HCT116 (cell line): ENCODE data around the gene MAP2K4. TPM values are rescaled to one million over a fixed set of nuclear protein-coding genes. Genes with fewer than 3 reads are reported as not detected.

Experiments used
- ATAC-seq: fragments of 200-7000 bp; cut with Tn5 transposase; 2 replicates; pipeline ENCODE4 v1.9.1; 2020; ENCODE audit warnings: mild to moderate bottlenecking, moderate library complexity
- BruUV-seq: library from RNA; stranded (reverse); fragments of 400-500 nt; replicated peaks from 2 replicates; lab custom pipeline; 2021; lab: Mats Ljungman, UMichigan
- CTCF ChIA-PET: fragments of 300-600 bp; sonication (Branson Sonifier 250); formaldehyde crosslinking; loops from one replicate; lab custom pipeline; 2021; ENCODE audit warnings: antibody characterized with exemption; lab: Charles Lee
- POLR2A ChIA-PET: fragments of 300-600, 350-600 bp; sonication (Branson Sonifier 250); formaldehyde crosslinking; loops from one replicate; lab custom pipeline; 2021; ENCODE audit warnings: antibody characterized with exemption; lab: Charles Lee
- RAD21 ChIA-PET, 2 experiments: fragments of 300-600 bp; sonication (Branson Sonifier 250); formaldehyde crosslinking; loops; one replicate each; lab custom pipeline; 2023; ENCODE audit warnings: low total read pairs in 2 of 2; ENCODE audit not compliant: uncharacterized antibody in 2 of 2, unreplicated experiment in 2 of 2, low non-redundant PET in 1 of 2; lab: Charles Lee
- DNase-seq: peaks from one replicate; pipeline ENCODE4 v3.0.0-alpha.2; 2010; ENCODE audit warnings: low read depth, low spot score
- H2AFZ ChIP-seq: fragments of 200-600 bp; shearing (Covaris generic), sonication (generic); 2 replicates; pipeline ENCODE4 v1.6.1; 2017; ENCODE audit warnings: low read depth, mixed run types, mixed read lengths, antibody characterized with exemption, low read length; ENCODE audit not compliant: poor library complexity, severe bottlenecking
- H3K27ac ChIP-seq: 2 replicates; pipeline ENCODE4 v1.5.1; 2012; ENCODE audit warnings: low read depth, low read length
- H3K27me3 ChIP-seq: fragments of 200-600 bp; sonication (generic); 2 replicates; pipeline ENCODE4 v1.6.1; 2016; ENCODE audit warnings: mixed run types, low read length, mixed read lengths; ENCODE audit not compliant: insufficient read depth
- H3K36me3 ChIP-seq, 2 experiments: fragments of 200-500 bp in 1 of 2; fragments of 200-600 bp in 1 of 2; sonication (Bioruptor generic) in 1 of 2; sonication (generic) in 1 of 2; 2 replicates each; pipeline versions ENCODE4 v1.5.1 to v1.6.1; 2014 to 2016; ENCODE audit warnings: low read length in 2 of 2, inconsistent platforms in 1 of 2, mixed read lengths in 1 of 2, mixed run types in 1 of 2; ENCODE audit not compliant: insufficient read depth in 2 of 2, control insufficient read depth in 1 of 2
- H3K4me1 ChIP-seq, 2 experiments: fragments of 200-600 bp in 1 of 2; sonication (generic) in 1 of 2; 2 replicates each; pipeline versions ENCODE4 v1.5.1 to v1.6.1; 2012 to 2017; ENCODE audit warnings: low read length in 2 of 2, inconsistent platforms in 1 of 2, mild to moderate bottlenecking in 1 of 2, mixed read lengths in 1 of 2, mixed run types in 1 of 2, moderate library complexity in 1 of 2; ENCODE audit not compliant: insufficient read depth in 2 of 2, control insufficient read depth in 1 of 2
- H3K4me2 ChIP-seq: fragments of 200-600 bp; sonication (generic); 2 replicates; pipeline ENCODE4 v1.6.1; 2017; ENCODE audit warnings: mixed run types, low read length, mixed read lengths
- H3K4me3 ChIP-seq, 2 experiments: fragments of 200-600 bp in 1 of 2; sonication (generic) in 1 of 2; replicated peaks in 1 of 2; 2 replicates each; pipeline ENCODE4 v1.5.1; 2011 to 2016; ENCODE audit warnings: low read length in 2 of 2, control low read depth in 1 of 2, low read depth in 1 of 2, mild to moderate bottlenecking in 1 of 2, mixed read lengths in 1 of 2, mixed run types in 1 of 2
- H3K79me2 ChIP-seq: fragments of 200-600 bp; sonication (generic); 2 replicates; pipeline ENCODE4 v1.6.1; 2017; ENCODE audit warnings: mild to moderate bottlenecking, mixed run types, low read length, moderate library complexity, mixed read lengths; ENCODE audit not compliant: insufficient read depth
- H3K9ac ChIP-seq: fragments of 200-600 bp; sonication (generic); 2 replicates; pipeline ENCODE4 v1.6.1; 2016; ENCODE audit warnings: low read length, mixed read lengths
- H3K9me2 ChIP-seq: fragments of 200-600 bp; sonication (generic), shearing (Covaris generic); 2 replicates; pipeline ENCODE4 v1.6.1; 2017; ENCODE audit warnings: mixed run types, mild to moderate bottlenecking, moderate library complexity; ENCODE audit not compliant: insufficient read depth
- H3K9me3 ChIP-seq, 2 experiments: fragments of 200-500 bp in 1 of 2; fragments of 200-600 bp in 1 of 2; sonication (Bioruptor generic) in 1 of 2; sonication (generic) in 1 of 2; 2 replicates each; pipeline ENCODE4 v1.6.1; 2014 to 2017; ENCODE audit warnings: low read length in 2 of 2, mixed read lengths in 2 of 2, inconsistent platforms in 1 of 2, low read depth in 1 of 2, mild to moderate bottlenecking in 1 of 2, mixed run types in 1 of 2, moderate library complexity in 1 of 2; ENCODE audit not compliant: control insufficient read depth in 1 of 2, insufficient read depth in 1 of 2
- H4K20me1 ChIP-seq: fragments of 200-600 bp; sonication (generic), shearing (Covaris generic); 2 replicates; pipeline ENCODE4 v1.6.1; 2017; ENCODE audit warnings: mixed run types, mild to moderate bottlenecking, moderate library complexity; ENCODE audit not compliant: insufficient read depth
- CBX3 ChIP-seq: IDR thresholded peaks from 2 replicates; pipeline ENCODE4 v1.6.1; 2012; ENCODE audit warnings: low read depth
- CEBPB ChIP-seq: IDR thresholded peaks from 2 replicates; pipeline ENCODE4 v1.6.1; 2012; ENCODE audit warnings: low read depth
- CTCF ChIP-seq, 3 experiments: fragments of 200-600 bp in 1 of 3; sonication (generic) in 1 of 3; IDR thresholded peaks in 2 of 3; conservative IDR thresholded peaks in 1 of 3; 2 replicates each; pipeline ENCODE4 v1.5.1; 2012 to 2017; ENCODE audit warnings: low read depth in 2 of 3, low read length in 2 of 3, antibody characterized with exemption in 1 of 3, borderline replicate concordance in 1 of 3, control low read depth in 1 of 3, mild to moderate bottlenecking in 1 of 3, mixed read lengths in 1 of 3, mixed run types in 1 of 3, moderate library complexity in 1 of 3; ENCODE audit not compliant: insufficient read depth in 1 of 3
- SP1 ChIP-seq: IDR thresholded peaks from 2 replicates; pipeline ENCODE4 v1.6.1; 2012; ENCODE audit warnings: low read depth
- TCF7L2 ChIP-seq: IDR thresholded peaks from 2 replicates; pipeline ENCODE4 v1.7.0; 2011; ENCODE audit warnings: borderline replicate concordance, inconsistent platforms; ENCODE audit not compliant: insufficient read depth, insufficient read length; ENCODE audit errors: extremely low read depth
- ZNF274 ChIP-seq: fragments of 200-500 bp; sonication (Bioruptor generic); IDR thresholded peaks from 2 replicates; pipeline ENCODE4 v1.6.1; 2014; ENCODE audit warnings: mild to moderate bottlenecking, low read depth, low read length, inconsistent platforms
- intact Hi-C: fragments of 100-400 bp; cut with micrococcal nuclease; formaldehyde crosslinking; loops from 2 replicates; pipeline ENCODE4 v1.10.0; 2022
- total RNA-seq: library from RNA; stranded (reverse); gene quantifications from one replicate; pipeline ENCODE4 v1.2.1, GENCODE V29; 2021; ENCODE audit not compliant: unreplicated experiment

MAP2K4 gene
- total RNA-seq, 1 experiment from 2014 or later: 42.3 TPM

DNA sequence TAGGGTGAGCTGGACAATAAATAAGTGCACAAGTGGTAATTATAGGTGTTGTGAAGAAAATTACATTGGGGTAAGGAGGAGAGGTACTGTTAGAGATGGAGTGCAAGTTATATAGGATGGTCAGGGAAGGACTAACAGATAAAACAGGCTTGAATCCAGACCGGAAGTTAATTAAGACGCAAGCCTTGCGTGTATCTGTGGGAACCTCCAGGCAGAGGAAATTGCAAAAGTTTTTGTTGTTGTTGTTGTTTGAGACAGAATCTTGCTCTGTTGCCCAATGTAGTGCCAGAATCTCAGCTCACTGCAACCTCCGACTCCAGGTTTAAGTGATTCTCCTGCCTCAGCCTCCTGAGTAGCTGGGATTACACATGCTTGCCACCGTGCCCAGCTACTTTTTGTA is 21.0 kb upstream of the MAP2K4 start (continued):
- TF ChIP-seq CEBPB (no peak), SP1 (no peak), CTCF (IDR thresholded peaks at IDR 0.05 in 2 of 3, conservative IDR thresholded peaks at IDR 0.05 in 1 of 3; ENCODE audit: borderline replicate concordance in 1 of 3, insufficient read depth in 1 of 3, low read depth in 2 of 3, low read length in 2 of 3) (no peak), TCF7L2 (no peak)

GRCh38 chr17:12007466-12007865 is 13.2 kb upstream of the MAP2K4 start:
- H3K9me3 ChIP-seq: no peaks in the 10 kb centered on the region
- H3K4me2 ChIP-seq: no peak overlapping the region
- TF ChIP-seq ZNF274 (no peak), CBX3 (no peak)
- H3K4me1 ChIP-seq: no peaks in the 10 kb centered on the region
- no peaks in the 10 kb centered on the region for H3K27me3 ChIP-seq
- no peak for DNase-seq
- H3K79me2 ChIP-seq: no peaks in the 10 kb centered on the region
- RAD21 ChIA-PET: no interaction called here
- no peaks in the 10 kb centered on the region for H3K9me2 ChIP-seq
- CTCF ChIA-PET: no interaction called here
- H3K9ac ChIP-seq: no peak overlapping the region
- H4K20me1 ChIP-seq: no peaks in the 10 kb centered on the region
- H3K4me3 ChIP-seq: no peak overlapping the region
- no peak for ATAC-seq
- H2AFZ ChIP-seq: no peak overlapping the region
- no peaks in the 10 kb centered on the region for H3K36me3 ChIP-seq
- H3K27ac ChIP-seq: no peak overlapping the region
- no TSS peak for BruUV-seq
- POLR2A ChIA-PET: interaction anchor here (1.1 to 2.3 kb wide), 2 partner anchors 10 to 13 kb away, joined by 4 to 9 read pairs; partner anchors contain the start of genes MAP2K4 and ZNF18
- intact Hi-C loops: no loop called here
